Measurements from ENCODE around the gene SLC28A1. TPM values are rescaled to one million over a fixed set of nuclear protein-coding genes. Genes with fewer than 3 reads are reported as not detected.
A peak's percentile ranks its signal among the peaks of the same experiment; 100 is the strongest.

SLC28A1 gene
- total and polyA plus RNA-seq, 2 experiments from 2014 or later, result 2.5 to 3.0 TPM

DNA sequence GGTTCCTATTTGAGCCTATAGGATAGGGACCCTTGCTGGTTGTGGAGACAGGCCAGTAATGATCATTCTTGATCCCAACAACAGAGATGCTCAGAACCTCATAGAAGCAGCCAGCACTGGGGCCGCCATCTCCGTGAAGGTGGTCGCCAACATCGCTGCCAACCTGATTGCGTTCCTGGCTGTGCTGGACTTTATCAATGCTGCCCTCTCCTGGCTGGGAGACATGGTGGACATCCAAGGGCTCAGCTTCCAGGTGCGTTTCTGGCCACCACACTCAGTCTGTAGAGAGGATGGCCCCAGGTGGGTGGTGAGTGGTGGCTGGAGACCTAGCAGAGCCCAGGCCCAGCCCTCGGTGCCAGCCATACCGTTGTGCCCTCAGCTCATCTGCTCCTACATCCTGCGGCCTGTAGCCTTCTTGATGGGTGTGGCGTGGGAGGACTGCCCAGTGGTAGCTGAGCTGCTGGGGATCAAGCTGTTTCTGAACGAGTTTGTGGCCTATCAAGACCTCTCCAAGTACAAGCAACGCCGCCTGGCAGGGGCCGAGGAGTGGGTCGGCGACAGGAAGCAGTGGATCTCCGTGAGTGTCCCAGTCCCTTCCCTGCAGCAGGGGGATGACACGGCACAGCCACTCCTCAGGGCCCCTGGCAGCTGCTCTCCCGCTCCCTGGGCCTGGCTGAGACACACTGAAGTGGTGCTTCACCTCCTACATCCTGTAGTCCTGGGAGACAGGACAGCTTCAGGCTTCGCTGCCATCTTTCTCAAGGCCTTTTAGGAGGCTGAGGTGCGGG, 50.7 kb downstream of the SLC28A1 start:
- WGBS (ENCODE audit: low lambda C conversion rate, missing lambda C conversion rate), result 89% methylated on average over 21 of the region's 21 CpGs
- Histone ChIP-seq H3K4me3 (no peak overlapping the region), H3K36me3 (replicated peaks; ENCODE audit: insufficient read depth, low read depth) (no peaks in the 10 kb centered on the region), H3K9me2 (replicated peaks; ENCODE audit: insufficient read depth) (no peaks in the 10 kb centered on the region), H4K20me1 (ENCODE audit: insufficient read depth, poor library complexity, severe bottlenecking) (no peaks in the 10 kb centered on the region), H3K27me3 (no peaks in the 10 kb centered on the region), H3K4me2 (no peak overlapping the region), H2AFZ (no peak overlapping the region), H3K9me3 (ENCODE audit: low read depth) (no peaks in the 10 kb centered on the region), H3K27ac (no peak overlapping the region), H3K4me1 (ENCODE audit: insufficient read depth) (peaks cover 4% of the 10 kb centered on the region), H3K79me2 (no peaks in the 10 kb centered on the region)
- no peak for DNase-seq (ENCODE audit: low spot score)
- no peak for TF ChIP-seq EZH2phosphoT487 (IDR thresholded peaks at IDR 0.05; ENCODE audit: low read depth, severe bottlenecking, unreplicated experiment)
- TF ChIP-seq CTCF (IDR thresholded peaks at IDR 0.05; ENCODE audit: poor library complexity), result peak; percentile 32
- no peak for TF ChIP-seq EZH2 (IDR thresholded peaks at IDR 0.05; ENCODE audit: borderline replicate concordance)

DNA sequence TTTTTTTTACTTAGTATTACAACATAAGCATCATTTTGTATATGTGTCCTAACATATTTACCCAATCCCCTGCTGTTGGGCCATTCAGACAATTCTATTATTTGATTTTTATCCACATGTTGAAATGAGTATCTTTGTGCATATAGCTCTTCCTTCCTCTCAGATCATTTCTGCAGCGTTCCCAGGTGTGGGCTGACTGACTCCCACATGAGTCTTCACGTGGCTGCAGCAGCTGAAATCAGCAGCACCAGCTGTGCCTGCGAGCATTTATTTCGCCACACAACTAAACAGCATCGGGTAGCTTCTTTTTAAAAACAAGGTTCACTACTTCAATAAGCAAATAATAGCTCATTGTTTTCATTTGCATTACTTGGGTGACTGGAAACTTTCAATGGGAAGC, 52.7 kb downstream of the SLC28A1 start:
- Histone ChIP-seq H3K9me2 (replicated peaks; ENCODE audit: insufficient read depth) (no peaks in the 10 kb centered on the region), H3K79me2 (no peaks in the 10 kb centered on the region), H3K4me1 (ENCODE audit: insufficient read depth) (no peaks in the 10 kb centered on the region), H3K4me3 (no peak overlapping the region), H3K27me3 (no peaks in the 10 kb centered on the region), H3K27ac (no peak overlapping the region), H2AFZ (no peak overlapping the region), H3K9me3 (ENCODE audit: low read depth) (no peaks in the 10 kb centered on the region), H4K20me1 (ENCODE audit: insufficient read depth, poor library complexity, severe bottlenecking) (no peaks in the 10 kb centered on the region), H3K4me2 (no peak overlapping the region), H3K36me3 (replicated peaks; ENCODE audit: insufficient read depth, low read depth) (no peaks in the 10 kb centered on the region)
- DNase-seq (ENCODE audit: low spot score), result no peak
- WGBS (ENCODE audit: low lambda C conversion rate, missing lambda C conversion rate), result 81% methylated on average over 5 of the region's 5 CpGs
- no peak for TF ChIP-seq CTCF (IDR thresholded peaks at IDR 0.05; ENCODE audit: poor library complexity)
- TF ChIP-seq EZH2phosphoT487 (IDR thresholded peaks at IDR 0.05; ENCODE audit: low read depth, severe bottlenecking, unreplicated experiment), result no peak
- TF ChIP-seq EZH2 (IDR thresholded peaks at IDR 0.05; ENCODE audit: borderline replicate concordance), result no peak

GRCh38 chr15:84938726-84939125, 54.3 kb downstream of the SLC28A1 start:
- Histone ChIP-seq H3K4me2 (no peak overlapping the region), H3K4me3 (no peak overlapping the region), H3K36me3 (replicated peaks; ENCODE audit: insufficient read depth, low read depth) (no peaks in the 10 kb centered on the region), H4K20me1 (ENCODE audit: insufficient read depth, poor library complexity, severe bottlenecking) (no peaks in the 10 kb centered on the region), H3K27ac (no peak overlapping the region), H3K79me2 (no peaks in the 10 kb centered on the region), H3K4me1 (ENCODE audit: insufficient read depth) (no peaks in the 10 kb centered on the region), H2AFZ (no peak overlapping the region), H3K9me3 (ENCODE audit: low read depth) (no peaks in the 10 kb centered on the region), H3K9me2 (replicated peaks; ENCODE audit: insufficient read depth) (no peaks in the 10 kb centered on the region), H3K27me3 (no peaks in the 10 kb centered on the region)
- WGBS (ENCODE audit: low lambda C conversion rate, missing lambda C conversion rate), result 92% methylated on average over 1 of the region's 1 CpG
- TF ChIP-seq CTCF (IDR thresholded peaks at IDR 0.05; ENCODE audit: poor library complexity) (no peak), EZH2 (IDR thresholded peaks at IDR 0.05; ENCODE audit: borderline replicate concordance) (no peak), EZH2phosphoT487 (IDR thresholded peaks at IDR 0.05; ENCODE audit: low read depth, severe bottlenecking, unreplicated experiment) (no peak)
- no peak for DNase-seq (ENCODE audit: low spot score)

Measured in hepatocyte (in vitro differentiated cells).